Measurements from ENCODE around the gene OSBPL3.

The OSBPL3 gene

GRCh38 chr7:24956021-24956420 is 24.0 kb downstream of the OSBPL3 start:
- DNase-seq (ENCODE audit: low read depth in 1 of 2, low spot score in 1 of 2) = no peak

- no peak for DNase-seq (ENCODE audit: low read depth in 1 of 2, low spot score in 1 of 2)
These were observed 24.7 kb downstream of the OSBPL3 start for GRCh38 chr7:24955313-24955712.

GRCh38 chr7:24952464-24952863 is 27.5 kb downstream of the OSBPL3 start:
- DNase-seq (ENCODE audit: low read depth in 1 of 2, low spot score in 1 of 2) = no peak

GRCh38 chr7:24951441-24951980 is 28.5 kb downstream of the OSBPL3 start:
- DNase-seq (ENCODE audit: low read depth in 1 of 2, low spot score in 1 of 2) = no peak

- no peak for DNase-seq (ENCODE audit: low read depth in 1 of 2, low spot score in 1 of 2)
These were observed 30.1 kb downstream of the OSBPL3 start for GRCh38 chr7:24949884-24950283.

- DNase-seq (ENCODE audit: low read depth in 1 of 2, low spot score in 1 of 2) = no peak
These were observed 31.2 kb downstream of the OSBPL3 start for GRCh38 chr7:24948739-24949138.

GRCh38 chr7:24946467-24946866 is 33.5 kb downstream of the OSBPL3 start:
- no peak for DNase-seq (ENCODE audit: low read depth in 1 of 2, low spot score in 1 of 2)

- DNase-seq (ENCODE audit: low read depth in 1 of 2, low spot score in 1 of 2) = no peak
These were observed 34.1 kb downstream of the OSBPL3 start for GRCh38 chr7:24945899-24946298.

GRCh38 chr7:24943096-24943948 is 36.7 kb downstream of the OSBPL3 start:
- DNase-seq (ENCODE audit: low read depth in 1 of 2, low spot score in 1 of 2) = no peak

- no peak for DNase-seq (ENCODE audit: low read depth in 1 of 2, low spot score in 1 of 2)
These were observed 37.8 kb downstream of the OSBPL3 start for GRCh38 chr7:24942226-24942625.

- DNase-seq (ENCODE audit: low read depth in 1 of 2, low spot score in 1 of 2) = no peak
These were observed 40.6 kb downstream of the OSBPL3 start for GRCh38 chr7:24939416-24939815.

GRCh38 chr7:24936121-24936824 is 43.7 kb downstream of the OSBPL3 start:
- no peak for DNase-seq (ENCODE audit: low read depth in 1 of 2, low spot score in 1 of 2)

GRCh38 chr7:24933298-24933697 is 46.7 kb downstream of the OSBPL3 start:
- DNase-seq (ENCODE audit: low read depth in 1 of 2, low spot score in 1 of 2) = no peak

GRCh38 chr7:24932815-24933214 is 47.2 kb downstream of the OSBPL3 start:
- no peak for DNase-seq (ENCODE audit: low read depth in 1 of 2, low spot score in 1 of 2)

- DNase-seq (ENCODE audit: low read depth in 1 of 2, low spot score in 1 of 2) = no peak
These were observed 47.6 kb downstream of the OSBPL3 start for GRCh38 chr7:24932389-24932788.

- no peak for DNase-seq (ENCODE audit: low read depth in 1 of 2, low spot score in 1 of 2)
These were observed 48.1 kb downstream of the OSBPL3 start for GRCh38 chr7:24931844-24932243.

- no peak for DNase-seq (ENCODE audit: low read depth in 1 of 2, low spot score in 1 of 2)
These were observed 49.1 kb downstream of the OSBPL3 start for GRCh38 chr7:24930856-24931255.

- DNase-seq (ENCODE audit: low read depth in 1 of 2, low spot score in 1 of 2) = no peak
These were observed 53.1 kb downstream of the OSBPL3 start for GRCh38 chr7:24926623-24927524.

GRCh38 chr7:24924375-24924774 is 55.6 kb downstream of the OSBPL3 start:
- no peak for DNase-seq (ENCODE audit: low read depth in 1 of 2, low spot score in 1 of 2)

GRCh38 chr7:24923172-24923865 is 56.7 kb downstream of the OSBPL3 start:
- DNase-seq (ENCODE audit: low read depth in 1 of 2, low spot score in 1 of 2) = no peak

Measured in stimulated activated CD4-positive, alpha-beta T cell treated with anti-CD3 and anti-CD28 coated beads, Interleukin-15, amount 100 ng/mL, for 1 hour (primary cell).